Activated B cell treated with CpG ODN at 0.5 μM for 24 hours (primary cell): ENCODE measurements around the gene AIP. TPM values are rescaled to one million over a fixed set of nuclear protein-coding genes. Genes with fewer than 3 reads are reported as not detected.

ENCODE experiments used
- ATAC-seq: fragments of 200-7000 bp; cut with Tn5 transposase; one replicate; pipeline ENCODE4 v1.10.0; 2021; ENCODE audit warnings: low read depth, mild to moderate bottlenecking, moderate library complexity
- CTCF ChIA-PET: fragments of 350-600 bp; sonication (Branson Sonifier 250); formaldehyde crosslinking; loops from one replicate; lab custom pipeline; 2021; ENCODE audit warnings: antibody characterized with exemption; lab: Charles Lee
- POLR2A ChIA-PET: fragments of 350-600 bp; sonication (Branson Sonifier 250); formaldehyde crosslinking; loops from one replicate; lab custom pipeline; 2021; ENCODE audit warnings: antibody characterized with exemption; lab: Charles Lee
- DNase-seq: peaks from one replicate; pipeline ENCODE4 v3.0.0; 2022
- H3K27ac Mint-ChIP-seq: one replicate; pipeline ENCODE4 v1.8.0; 2020; ENCODE audit warnings: mixed read lengths
- H3K27me3 Mint-ChIP-seq: one replicate; pipeline ENCODE4 v1.8.0; 2021; ENCODE audit warnings: mixed read lengths
- H3K36me3 Mint-ChIP-seq: one replicate; pipeline ENCODE4 v1.8.0; 2021; ENCODE audit warnings: low read depth, mixed read lengths
- H3K4me1 Mint-ChIP-seq: one replicate; pipeline ENCODE4 v1.8.0; 2021; ENCODE audit warnings: mixed read lengths
- H3K4me3 Mint-ChIP-seq: one replicate; pipeline ENCODE4 v1.8.0; 2020; ENCODE audit warnings: mild to moderate bottlenecking, mixed read lengths
- H3K9me3 Mint-ChIP-seq: one replicate; pipeline ENCODE4 v1.8.0; 2020; ENCODE audit warnings: mixed read lengths
- intact Hi-C: fragments of 100-400 bp; cut with micrococcal nuclease; formaldehyde crosslinking; loops from one replicate; pipeline ENCODE4 v1.15.1; 2024
- total RNA-seq: library from RNA; stranded (reverse); gene quantifications from 2 replicates; pipeline ENCODE4 v1.2.3, GENCODE V29; 2022
- TF ChIP-seq, protein P1 (sequence below): fragments of 200-600 bp; IDR thresholded peaks from one replicate; pipeline ENCODE4 v1.8.0; 2022; ENCODE audit warnings: antibody characterized with exemption, mild to moderate bottlenecking

The AIP gene
- total RNA-seq, result 108 and 114 TPM in 2 replicates

DNA sequence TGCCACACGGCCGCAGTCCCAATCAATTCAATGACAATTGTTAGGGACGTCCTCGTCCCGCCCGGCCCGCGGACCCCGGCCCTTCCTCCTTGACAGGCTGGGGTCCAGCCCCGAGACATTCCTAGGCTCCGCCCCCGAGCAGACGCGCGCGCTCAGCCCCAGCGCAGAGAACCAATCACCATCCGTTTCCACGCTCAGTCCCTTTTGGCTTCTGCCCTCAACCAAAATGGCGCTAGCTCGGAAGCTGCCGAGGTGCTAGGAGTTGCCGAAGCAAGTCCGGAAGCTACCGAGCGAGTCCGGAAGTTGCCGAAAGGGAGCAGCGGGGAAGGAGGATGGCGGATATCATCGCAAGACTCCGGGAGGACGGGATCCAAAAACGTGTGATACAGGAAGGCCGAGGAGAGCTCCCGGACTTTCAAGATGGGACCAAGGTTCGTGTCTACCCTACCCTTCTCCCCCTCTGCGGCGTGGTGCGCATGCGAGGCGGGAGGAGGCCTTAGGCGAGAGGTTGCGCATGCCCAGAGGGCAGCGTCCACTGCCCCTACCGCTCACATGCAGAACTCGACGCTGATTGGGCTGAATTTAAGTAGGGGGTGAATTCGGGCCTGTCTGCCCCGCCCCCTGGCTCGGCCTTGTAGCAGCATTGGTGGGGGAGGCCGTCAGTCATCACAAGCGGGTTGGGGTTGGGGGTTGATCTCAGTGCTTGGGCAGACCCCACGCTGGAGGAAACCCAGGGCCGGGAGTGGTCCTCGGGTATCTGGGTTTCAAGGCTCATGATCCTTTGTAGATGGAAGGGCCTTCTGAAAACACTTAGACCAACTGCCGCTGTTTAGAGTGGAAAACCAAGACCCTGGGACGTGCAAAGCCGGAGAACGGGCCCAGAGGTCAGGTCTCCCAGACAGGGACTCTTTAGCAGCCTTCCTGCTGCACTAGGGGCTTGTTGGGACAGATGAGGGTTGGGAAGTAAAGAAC, at the start of gene AIP:
Gene AIP (plus strand): TSS at position 200 of the 972 bp plus-strand sequence. CDS start 133 bp downstream, at position 333.
- H3K9me3 Mint-ChIP-seq, result no peaks in the 10 kb centered on the region
- peaks cover 40% of the 10 kb centered on the region for H3K36me3 Mint-ChIP-seq
- peak within 1 kb of the TSS; percentile 98 for H3K27ac Mint-ChIP-seq
- H3K4me3 Mint-ChIP-seq, result peak within 1 kb of the TSS; percentile 93
- CTCF ChIA-PET, result interaction anchor here (0.7 to 1.4 kb wide), 2 partner anchors 15 to 46 kb away, joined by 3 read pairs; no protein-coding TSS in a partner anchor
- H3K4me1 Mint-ChIP-seq, result peaks cover 58% of the 10 kb centered on the region
- POLR2A ChIA-PET, result interaction anchor here (0.6 to 11.1 kb wide), 31 partner anchors 8 to 243 kb away, joined by 3 to 189 read pairs (median 5); partner anchors contain the start of genes CDK2AP2, CORO1B, GSTP1 and PITPNM1
- peak; percentile 87 for DNase-seq
- TF ChIP-seq, protein P1, sequence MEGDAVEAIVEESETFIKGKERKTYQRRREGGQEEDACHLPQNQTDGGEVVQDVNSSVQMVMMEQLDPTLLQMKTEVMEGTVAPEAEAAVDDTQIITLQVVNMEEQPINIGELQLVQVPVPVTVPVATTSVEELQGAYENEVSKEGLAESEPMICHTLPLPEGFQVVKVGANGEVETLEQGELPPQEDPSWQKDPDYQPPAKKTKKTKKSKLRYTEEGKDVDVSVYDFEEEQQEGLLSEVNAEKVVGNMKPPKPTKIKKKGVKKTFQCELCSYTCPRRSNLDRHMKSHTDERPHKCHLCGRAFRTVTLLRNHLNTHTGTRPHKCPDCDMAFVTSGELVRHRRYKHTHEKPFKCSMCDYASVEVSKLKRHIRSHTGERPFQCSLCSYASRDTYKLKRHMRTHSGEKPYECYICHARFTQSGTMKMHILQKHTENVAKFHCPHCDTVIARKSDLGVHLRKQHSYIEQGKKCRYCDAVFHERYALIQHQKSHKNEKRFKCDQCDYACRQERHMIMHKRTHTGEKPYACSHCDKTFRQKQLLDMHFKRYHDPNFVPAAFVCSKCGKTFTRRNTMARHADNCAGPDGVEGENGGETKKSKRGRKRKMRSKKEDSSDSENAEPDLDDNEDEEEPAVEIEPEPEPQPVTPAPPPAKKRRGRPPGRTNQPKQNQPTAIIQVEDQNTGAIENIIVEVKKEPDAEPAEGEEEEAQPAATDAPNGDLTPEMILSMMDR, result no peak
- no peaks in the 10 kb centered on the region for H3K27me3 Mint-ChIP-seq
- intact Hi-C loops, result loop anchor here (1.0 to 2.0 kb wide), 6 partner anchors 14 to 130 kb away; partner anchors contain the start of genes POLD4, RPS6KB2 and TMEM134
- peak; percentile 85 for ATAC-seq

DNA sequence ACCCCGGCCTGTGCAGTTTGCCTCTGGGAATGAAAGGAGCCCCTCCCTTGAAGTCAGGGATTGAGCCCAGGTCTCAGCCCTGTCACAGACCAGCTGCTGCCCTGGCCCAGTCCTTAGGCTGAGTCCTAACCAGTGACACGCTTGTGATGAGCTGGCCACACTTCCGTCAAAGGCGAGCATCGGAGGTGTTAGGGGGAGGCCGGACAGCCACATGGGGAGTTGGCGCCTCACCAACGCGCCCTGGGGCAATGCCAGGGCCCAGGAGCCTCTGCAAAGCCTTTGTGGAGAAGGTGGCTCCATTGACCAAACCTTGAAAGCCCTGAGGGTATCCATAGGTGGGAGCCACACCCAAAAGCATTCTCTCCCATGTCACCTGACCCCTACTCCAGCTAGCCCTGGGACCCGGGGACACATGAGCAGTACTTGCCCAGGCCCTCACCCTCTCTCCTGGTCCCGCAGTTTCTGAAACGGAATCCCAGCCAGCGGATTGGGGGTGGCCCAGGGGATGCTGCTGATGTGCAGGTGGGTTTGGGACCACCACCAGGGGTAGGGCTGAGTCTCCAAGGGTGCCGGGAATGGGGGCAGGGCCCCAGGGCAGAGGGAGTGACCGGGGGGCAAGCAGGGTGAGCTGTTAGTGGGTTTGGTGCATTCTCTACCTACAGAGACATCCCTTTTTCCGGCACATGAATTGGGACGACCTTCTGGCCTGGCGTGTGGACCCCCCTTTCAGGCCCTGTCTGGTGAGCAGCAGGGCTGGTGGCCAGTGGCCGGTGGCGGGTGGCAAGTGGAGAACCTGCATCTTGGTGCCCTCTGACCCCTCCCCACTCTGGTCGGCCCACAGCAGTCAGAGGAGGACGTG, 49.1 kb upstream of the AIP start:
- Mint-ChIP-seq H3K36me3 (peaks cover 63% of the 10 kb centered on the region), H3K9me3 (no peaks in the 10 kb centered on the region), H3K4me3 (peak overlapping the region; percentile 52), H3K27me3 (no peaks in the 10 kb centered on the region), H3K27ac (peak overlapping the region; percentile 79), H3K4me1 (peaks cover 67% of the 10 kb centered on the region)
- POLR2A ChIA-PET, result interaction anchor here (0.6 to 26.0 kb wide), 10 partner anchors 8 to 80 kb away, joined by 3 to 1417 read pairs (median 104); partner anchors contain the start of genes AIP, CABP4, CARNS1 and CORO1B
- no peak for ATAC-seq
- no peak for DNase-seq
- intact Hi-C loops, result no loop called here
- CTCF ChIA-PET, result interaction anchor here (0.9 to 1.1 kb wide), 2 partner anchors 32 to 88 kb away, joined by 3 read pairs; partner anchors contain the start of gene PPP1CA
- TF ChIP-seq, protein P1, result no peak

DNA sequence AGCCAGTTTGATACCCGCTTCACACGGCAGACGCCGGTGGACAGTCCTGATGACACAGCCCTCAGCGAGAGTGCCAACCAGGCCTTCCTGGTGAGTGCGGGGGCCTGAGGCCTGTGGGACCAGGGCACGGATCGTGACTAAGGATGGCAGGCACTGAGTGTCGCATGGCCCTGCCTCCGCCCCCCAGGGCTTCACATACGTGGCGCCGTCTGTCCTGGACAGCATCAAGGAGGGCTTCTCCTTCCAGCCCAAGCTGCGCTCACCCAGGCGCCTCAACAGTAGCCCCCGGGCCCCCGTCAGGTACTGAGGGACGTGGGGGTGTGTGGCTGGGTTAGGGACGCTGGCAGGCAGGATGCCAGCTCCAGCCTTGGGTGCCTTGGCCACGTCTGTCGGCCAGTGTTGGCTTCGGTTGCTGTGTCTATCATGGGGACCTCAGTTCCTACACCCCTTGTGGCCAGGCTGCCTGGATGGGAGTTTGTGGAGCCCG, 48.4 kb upstream of the AIP start:
- CTCF ChIA-PET, result interaction anchor here (4.9 kb wide), 1 partner anchor 33 kb away, joined by 25 read pairs; the partner anchor contains the start of gene PPP1CA
- peaks cover 65% of the 10 kb centered on the region for H3K36me3 Mint-ChIP-seq
- peaks cover 67% of the 10 kb centered on the region for H3K4me1 Mint-ChIP-seq

DNA sequence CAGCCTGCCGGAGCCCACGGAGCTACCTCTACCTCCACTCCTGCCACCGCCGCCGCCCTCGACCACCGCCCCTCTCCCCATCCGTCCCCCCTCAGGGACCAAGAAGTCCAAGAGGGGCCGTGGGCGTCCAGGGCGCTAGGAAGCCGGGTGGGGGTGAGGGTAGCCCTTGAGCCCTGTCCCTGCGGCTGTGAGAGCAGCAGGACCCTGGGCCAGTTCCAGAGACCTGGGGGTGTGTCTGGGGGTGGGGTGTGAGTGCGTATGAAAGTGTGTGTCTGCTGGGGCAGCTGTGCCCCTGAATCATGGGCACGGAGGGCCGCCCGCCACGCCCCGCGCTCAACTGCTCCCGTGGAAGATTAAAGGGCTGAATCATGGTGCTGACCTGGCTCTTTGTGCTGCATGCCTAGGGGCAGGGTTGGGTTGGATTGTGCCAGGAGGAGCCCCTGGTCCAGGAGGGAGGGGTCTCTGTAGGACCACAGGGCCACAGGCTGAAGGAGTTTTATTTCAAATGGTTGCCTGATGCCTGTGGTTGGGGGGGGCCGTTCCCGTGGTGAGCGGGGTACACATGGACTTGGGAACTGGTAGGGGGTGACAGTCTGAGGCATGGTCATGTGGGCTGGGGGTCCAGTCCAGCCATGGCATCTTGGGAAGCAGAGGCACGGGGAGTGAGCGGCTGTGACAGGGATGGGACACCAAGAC, 47.6 kb upstream of the AIP start:
- Mint-ChIP-seq H3K36me3 (peaks cover 63% of the 10 kb centered on the region), H3K9me3 (no peaks in the 10 kb centered on the region), H3K4me3 (peak overlapping the region; percentile 96), H3K27ac (peak overlapping the region; percentile 96), H3K4me1 (peaks cover 70% of the 10 kb centered on the region), H3K27me3 (no peaks in the 10 kb centered on the region)
- intact Hi-C loops, result no loop called here
- TF ChIP-seq, protein P1, result no peak
- ATAC-seq (no peak), DNase-seq (no peak)
- ChIA-PET POLR2A (interaction anchor here (2.1 to 26.0 kb wide), 10 partner anchors 12 to 81 kb away, joined by 6 to 1417 read pairs (median 104); partner anchors contain the start of genes AIP, CABP4, CARNS1 and CORO1B), CTCF (interaction anchor here (4.9 kb wide), 1 partner anchor 34 kb away, joined by 25 read pairs; the partner anchor contains the start of gene PPP1CA)

More for the DNA sequence above, 48.4 kb upstream of the AIP start:
- Mint-ChIP-seq H3K27ac (peak overlapping the region; percentile 79), H3K9me3 (no peaks in the 10 kb centered on the region), H3K27me3 (no peaks in the 10 kb centered on the region), H3K4me3 (peak overlapping the region; percentile 52)
- peak; percentile 37 for DNase-seq
- no peak for ATAC-seq
- POLR2A ChIA-PET, result interaction anchor here (2.1 to 26.0 kb wide), 8 partner anchors 11 to 81 kb away, joined by 6 to 1417 read pairs (median 148); partner anchors contain the start of genes AIP, CABP4, CARNS1 and CORO1B
- intact Hi-C loops, result no loop called here
- TF ChIP-seq, protein P1, result no peak
